Anterior cingulate cortex (tissue), 58 donors: ENCODE results near the gene DOK3.

Source experiments
- DNase-seq, 58 donors: peaks; one replicate each; lab custom pipeline; 2025; lab: John Stamatoyannopoulos, UW

The DOK3 gene

DNA sequence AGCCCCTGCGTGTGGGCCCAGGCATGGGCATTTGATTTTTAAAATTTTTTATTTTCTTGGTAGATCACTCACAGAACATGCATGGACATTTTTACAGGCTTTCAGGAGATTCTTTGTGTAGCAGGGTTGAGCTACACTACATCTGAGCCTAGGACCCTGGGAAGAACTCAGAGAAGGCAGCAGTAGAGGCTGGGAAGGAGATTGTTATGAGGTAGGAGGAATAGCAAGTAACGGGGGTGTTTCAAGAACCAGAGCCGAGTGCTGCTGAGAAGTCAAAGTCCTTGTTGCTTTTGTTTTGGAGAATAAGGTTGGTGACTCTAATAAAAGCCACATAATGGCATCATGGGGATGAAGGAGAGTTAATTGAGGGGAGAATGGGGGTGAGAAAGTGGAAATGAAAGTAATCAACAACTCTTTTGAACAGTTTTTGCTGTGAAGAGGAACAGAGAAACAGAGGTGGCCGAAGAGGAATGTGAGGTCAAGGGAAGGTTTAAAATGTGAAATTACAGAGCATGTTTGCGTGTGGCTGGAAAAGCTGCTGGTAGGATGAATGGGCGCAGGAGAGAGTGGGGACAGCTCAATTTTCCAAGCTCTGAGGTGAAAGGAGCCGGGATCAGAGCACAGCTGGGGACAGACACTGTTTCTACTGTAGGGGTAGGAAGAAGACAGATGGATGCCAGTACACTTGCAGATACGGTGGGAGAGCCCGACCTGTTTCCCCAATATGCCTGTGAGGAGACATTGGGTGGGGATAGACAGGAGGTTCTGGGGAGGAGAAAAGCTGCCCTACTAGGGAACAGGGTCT is 7.5 kb downstream of the DOK3 start:
- DNase-seq = no peak

DNA sequence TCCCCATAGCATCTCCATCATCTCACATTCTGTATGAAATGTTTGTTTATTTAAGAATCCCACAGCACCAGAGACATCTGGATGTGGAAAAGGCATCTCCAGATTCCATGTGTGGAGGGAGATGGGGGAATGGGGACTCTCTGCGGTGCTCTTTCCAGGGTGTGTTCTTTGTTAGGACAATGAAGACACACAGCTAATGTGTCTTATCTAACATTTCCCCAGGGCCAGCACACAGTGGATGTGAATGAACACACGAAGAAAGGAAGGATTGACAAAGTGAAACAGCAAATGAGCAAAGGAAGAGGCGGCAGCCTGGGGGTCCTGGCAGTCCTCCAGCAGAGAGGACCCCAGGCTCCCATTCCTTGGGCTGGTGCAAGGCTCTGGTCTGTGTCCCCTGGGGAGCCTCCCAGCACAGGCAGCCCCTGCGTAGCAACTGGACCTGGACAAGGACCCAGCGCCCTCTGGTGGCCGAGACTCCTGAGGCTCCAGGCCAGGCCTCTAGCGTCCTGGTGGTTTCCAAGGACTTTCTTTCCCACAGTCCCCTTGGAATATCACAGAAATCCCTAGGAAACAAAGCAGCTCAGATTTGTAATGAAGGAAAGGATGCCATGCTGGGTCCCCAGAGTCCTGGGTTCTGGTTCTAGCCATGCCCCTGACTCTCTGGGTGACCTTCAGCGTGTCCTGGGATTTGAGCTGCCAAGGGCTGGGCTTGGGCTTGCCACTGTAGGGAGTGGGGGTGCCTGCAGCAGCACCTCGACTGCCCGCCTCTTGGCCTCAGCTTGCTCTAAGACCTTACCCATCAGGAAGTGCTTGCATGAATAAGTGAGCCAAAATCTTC is 8.7 kb downstream of the DOK3 start:
- DNase-seq = peak in 57 of 58 donors; percentile 24 to 96 (median 79)

DNA sequence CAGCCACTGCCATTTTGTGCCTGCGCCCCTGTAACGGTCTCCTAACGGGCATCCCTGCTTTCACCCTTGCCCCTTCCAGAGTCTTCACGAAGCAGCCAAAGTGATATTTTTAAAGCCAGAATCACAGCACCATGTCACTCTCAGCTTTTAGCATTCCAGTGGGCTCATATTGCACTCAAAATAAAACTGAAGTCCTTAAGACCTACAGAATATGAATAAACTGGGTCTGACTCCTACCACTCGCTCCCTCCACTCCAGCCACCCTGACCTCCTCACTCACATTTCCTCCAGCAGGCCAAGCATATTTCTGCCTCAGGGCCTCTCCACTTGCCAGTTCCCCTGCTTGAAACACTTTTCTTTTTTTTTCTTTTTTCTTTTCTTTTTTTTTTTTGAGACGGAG is 9.8 kb downstream of the DOK3 start:
- DNase-seq = no peak

DNA sequence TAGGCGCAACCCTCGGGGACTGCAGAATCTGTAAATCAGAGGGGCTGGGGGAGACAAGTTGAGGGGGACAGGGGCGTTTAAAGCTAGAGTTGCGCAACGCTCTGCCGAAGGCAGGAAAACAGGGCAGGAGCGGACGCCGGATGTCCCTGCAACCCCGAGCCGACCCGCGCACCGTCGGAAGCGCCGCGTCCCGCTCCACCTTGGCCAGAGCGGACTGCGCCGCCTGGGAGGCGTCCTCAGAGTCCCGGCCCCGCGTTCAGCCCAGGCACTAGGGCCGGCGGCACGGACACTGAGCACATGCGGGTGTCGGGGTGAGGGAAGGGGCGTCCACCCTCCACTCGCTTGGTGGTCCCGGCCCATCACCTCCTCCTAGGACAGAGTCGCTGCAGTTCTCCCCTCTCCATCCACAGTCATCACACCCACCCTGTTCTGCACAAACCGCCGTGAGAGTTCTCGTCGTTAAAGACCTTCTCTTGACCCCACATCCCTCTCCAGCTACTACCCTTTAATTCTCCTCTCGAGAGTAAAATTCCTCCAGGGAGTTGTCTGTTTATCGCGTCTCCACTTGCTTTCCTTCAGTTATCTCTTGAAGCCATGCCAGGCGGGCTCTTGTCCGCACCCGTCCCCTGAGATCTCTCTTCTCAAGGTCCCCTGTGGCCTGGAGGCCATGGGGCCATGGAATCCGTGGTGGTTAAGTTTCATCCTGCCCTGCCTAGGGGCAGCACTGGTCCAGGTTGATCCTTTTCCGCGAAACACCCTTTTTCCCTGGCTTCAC is 11.4 kb downstream of the DOK3 start:
- no peak for DNase-seq

DNA sequence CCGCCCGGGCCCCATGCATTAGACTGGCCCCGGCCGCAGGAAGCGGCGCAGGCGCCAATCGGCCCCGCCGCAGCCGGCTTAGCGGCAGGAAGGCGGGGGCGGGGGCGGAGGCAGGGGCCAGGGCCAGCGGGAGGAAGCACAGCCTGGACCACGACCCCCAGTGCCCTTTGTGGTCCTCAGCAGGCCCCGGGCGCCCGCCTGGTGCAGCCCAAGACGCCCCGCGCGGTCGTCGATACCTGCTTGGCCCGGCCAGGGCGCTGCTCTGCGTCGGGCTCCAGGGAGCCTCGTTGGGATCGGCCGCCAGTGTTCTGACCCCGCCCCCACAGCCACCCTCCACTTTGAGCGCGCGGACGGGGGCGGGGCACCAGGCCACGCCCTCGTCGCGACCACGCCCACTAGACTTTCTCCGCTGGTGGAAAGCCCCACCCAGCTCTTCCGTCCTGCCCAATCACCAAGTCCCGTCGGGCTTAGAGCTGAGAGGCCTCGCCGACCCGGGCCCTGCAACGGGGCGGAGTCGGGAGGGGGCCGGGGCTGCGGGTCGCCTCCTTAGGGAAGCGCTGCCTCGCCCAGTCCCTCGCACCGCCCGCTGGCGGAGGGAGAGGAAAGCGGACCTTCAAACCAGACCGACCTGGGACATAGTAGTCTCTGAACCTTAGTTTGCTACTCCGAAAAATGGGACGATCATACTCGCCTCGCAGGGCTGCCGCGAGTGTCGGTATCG is 12.2 kb downstream of the DOK3 start, which contains the start of gene PDLIM7:
PDLIM7 (minus strand) TSS at position 313 of the 721 bp plus-strand sequence. CDS start 1,092 bp downstream, outside the sequence.
- peak in 57 of 58 donors; percentile 18 to 94 (median 81) for DNase-seq

DNA sequence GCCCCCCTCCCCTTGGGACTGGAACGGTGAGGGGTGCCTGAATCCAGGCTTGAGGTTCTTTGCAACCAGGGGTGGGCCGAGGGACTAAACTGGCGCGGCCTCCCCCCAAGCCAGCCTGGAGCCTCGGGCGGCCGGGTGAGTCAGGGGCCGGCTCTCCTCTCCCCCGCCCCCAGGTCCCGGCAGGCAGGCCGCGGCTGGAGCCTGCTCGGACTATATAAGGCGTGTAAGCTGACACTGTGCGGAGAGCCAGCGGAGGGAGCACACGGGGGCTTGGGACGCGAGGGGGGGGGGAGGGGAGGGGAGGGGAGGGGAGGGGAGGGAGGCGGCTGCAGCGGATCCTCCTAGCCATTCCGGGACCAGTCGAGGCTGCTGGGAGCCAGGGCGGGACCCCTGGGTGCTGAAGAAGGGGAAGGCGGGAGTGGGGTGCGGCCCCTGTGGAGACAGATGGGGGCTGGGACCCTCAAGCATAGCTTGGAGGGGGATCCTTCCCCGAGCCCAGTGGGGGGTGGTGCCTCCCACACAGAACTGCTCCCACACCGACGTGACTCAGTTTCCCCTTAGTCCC is 12.8 kb downstream of the DOK3 start:
- no peak for DNase-seq

DNA sequence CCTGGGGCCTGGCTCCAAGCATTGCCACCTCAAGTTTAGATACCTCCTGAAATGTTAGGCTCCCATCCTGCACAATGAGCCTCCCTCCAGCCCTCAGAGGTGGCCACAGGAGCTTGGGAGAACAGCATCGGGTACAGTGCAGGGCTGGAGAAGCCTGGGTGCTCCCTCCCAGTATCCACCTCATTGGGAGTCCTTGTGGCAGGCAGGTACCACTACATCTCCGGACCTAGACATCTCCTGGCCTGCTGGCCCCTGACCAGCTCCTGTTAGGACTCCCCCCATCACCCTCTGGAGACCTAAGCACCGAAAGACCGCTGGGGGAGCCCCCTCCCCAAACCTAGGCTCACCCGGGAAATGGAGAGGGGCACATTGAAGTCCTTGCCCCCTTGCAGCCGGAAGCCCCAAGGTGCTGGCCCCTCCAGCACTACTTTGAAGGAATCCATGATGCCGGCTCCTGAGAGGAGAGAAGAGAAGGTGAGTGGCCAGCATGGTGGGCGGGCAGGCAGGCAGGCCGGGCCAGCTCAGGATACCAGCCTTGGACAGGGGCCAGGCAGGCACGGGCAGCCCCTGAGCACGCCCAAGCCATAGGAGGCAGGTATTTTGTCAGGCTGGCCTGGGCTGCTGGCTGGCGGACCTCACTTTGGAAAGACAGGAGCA is 13.4 kb downstream of the DOK3 start:
- peak in 1 of 58 donors; percentile 25 for DNase-seq

DNA sequence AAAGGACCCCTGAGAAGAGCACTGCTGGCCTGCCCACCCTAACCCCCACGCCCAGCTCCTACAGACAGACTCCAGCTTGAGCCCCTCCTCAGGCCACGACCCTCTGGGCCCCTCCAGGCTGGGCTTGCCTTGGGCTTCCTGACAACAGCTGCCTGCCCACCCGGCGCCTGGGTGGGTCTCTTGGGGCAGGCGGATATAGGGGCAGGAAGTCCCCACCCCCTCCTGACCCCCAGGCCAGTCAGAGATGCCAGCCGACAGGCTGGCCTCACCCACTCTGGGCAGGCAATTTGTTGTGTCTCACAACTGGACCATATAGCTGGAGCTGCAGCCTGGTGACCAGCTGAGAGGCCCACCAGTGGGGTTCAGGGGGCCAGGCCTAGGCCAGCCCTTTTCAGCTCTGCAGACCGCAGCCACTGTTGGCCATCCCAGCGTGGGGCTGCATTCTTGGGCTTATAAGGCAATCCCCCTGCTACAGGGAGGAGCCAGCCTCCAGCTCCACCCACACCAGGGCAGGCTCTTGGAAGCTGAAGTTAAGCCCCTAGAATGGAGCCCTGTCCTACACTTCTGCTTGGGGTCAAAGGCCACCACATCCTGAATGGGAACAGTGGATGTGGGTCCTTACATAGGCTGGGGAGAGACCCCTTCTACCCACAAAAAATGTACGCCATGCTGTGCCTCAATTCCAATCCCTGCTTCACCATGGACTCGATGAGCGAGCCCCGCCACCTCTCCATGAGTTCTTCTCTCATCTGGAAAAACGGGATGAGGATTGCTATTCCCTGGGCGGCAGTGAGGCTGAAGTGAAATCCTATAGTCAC is 14.2 kb downstream of the DOK3 start:
- DNase-seq = no peak

DNA sequence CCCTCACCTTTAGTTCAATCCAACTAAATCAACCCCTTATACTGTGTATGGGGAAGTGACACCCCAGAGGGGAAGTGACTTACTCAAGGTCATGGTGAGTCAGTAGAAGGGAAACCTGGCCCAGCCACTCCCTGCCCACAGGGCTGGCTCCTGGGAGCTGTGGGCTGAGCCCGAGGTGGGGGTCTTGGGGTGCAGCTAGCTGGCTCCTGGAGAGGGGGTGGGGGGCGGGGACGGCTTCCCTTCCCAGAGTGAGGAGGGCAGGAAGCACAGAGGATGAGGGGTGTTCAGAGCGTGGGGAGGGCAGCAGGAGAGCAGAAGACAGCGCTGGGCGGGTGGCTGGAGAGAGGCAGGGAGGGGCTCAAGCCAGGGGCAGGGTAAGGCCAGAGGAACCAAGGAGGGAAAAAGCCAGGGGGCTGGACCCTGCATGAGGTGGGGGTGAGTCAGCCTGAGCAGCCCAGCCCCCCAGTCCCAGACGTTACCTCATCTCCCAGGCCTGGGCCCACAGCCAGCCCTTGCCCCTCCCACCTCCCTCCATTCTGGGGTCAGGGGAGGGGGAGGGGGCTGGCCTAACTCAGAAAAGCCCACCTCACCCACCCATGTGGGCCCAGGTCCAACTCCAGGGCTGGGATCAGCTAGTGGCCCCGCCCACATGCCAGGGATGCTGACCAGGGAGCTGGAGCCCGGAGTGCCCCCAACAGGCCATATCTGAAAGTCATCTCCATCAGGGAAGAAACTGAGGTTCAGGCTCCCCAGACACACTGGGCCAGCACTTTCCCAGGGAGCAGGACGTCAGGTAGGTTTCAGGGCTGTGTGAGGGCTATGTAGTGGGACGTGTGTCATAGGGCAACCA is 15.1 kb downstream of the DOK3 start:
- DNase-seq = peak in 4 of 58 donors; percentile 9 to 62 (median 28)

DNA sequence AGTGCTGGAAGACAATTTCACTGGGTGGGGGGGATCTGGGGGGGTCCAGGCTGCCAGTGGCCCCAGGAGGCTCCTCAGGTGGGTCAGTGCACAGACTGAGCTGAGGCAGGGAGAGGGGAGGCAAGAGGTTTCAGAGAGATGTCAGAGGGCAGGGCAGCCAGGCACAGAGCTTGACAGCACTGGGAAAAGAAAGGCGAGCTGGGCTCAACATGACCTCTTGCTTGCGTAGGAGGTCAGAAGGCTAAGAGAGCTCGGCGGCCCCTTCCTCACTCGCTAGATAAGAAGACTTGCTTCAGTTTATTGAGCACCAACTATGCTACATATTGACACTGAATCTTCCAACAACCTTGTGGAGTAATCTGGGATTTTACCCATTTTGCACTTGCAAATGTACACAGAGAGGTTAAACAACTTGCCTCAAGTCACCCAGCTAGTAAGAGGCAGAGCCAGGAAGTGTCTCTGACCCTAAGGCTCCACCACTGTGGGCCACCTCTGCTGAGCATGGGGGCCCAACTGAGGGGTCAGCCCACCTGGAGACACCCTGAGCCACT is 15.8 kb downstream of the DOK3 start:
- no peak for DNase-seq

DNA sequence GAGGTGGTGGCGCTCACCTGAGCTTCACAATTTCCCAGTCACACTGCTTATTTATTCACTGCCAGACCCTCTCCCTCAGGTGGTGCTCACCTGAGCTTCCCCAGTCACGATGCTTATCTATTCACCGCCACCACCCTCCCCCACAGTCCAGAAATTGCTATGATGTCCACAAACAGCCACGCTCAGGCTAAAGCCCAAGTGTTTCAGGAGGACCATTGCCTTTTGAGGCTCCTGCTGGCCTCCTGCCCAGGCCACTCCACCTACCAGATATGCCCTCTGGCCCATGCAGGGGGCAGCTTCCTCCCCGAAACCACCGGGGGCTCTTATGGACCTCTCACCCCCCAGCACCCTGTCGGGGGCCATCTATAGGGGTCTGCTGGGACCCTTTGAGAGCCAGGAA is 16.8 kb downstream of the DOK3 start:
- DNase-seq = no peak

DNA sequence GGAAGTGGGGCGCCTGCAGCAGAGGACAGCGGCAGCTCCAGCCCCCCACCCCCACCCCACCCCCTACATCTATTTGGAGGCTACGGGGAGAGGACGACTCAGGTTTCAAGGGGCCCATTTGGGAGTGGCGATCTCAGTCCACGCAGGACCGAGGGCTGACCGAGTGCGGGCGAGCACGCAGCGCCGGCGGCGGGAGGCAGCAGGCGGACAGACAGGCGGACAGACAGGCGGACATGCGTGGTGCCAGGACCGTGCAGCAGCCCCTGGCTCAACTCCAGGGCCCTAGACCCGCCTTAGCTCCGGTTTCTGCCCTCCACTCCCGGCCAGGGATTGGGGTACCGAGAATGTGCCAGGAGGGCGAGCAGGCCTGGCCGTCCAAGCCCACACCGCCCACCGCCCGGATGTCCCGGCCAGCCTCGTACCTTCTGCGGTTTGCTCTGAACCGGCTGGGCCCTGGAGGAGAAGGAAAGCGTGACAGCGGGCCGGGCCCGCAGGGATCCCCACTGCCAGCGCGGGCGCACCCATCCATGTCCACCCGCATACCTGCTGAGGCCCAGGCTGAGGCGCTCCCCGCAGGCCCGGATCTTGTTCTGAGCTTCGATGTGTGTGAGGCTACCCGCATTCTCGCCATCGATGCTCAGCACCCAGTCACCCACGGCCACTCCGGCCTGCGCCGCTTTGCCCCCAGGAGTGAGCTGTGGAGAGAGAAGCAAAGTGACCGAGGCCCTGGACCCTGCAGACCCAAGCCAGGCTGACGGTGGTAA is 17.5 kb downstream of the DOK3 start:
- no peak for DNase-seq

DNA sequence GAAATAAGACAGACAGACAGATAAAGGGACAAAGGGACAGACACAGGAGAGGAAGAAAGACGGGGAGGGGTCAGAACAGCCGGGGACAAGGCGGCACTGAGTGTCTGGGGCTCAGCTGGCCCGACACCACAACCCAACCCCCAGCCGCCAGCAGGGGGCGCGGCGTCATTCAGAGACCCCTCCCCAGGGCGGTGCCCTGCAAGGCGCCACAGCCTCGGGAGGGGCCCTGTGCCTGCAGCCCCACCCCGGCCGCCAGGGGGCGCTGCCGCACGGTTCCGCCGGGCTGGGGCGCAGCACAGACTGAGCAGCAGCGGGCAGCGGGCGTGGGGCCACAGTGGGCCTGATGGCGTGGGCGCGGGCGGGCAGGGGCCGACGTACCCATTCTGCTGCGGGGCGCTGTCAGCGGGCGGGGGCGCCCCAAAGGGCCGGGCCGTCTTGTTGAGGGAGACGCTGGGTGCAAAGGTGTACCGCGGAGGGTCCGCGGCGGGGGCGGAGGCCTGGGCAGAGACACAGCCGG is 18.1 kb downstream of the DOK3 start:
- DNase-seq = no peak

DNA sequence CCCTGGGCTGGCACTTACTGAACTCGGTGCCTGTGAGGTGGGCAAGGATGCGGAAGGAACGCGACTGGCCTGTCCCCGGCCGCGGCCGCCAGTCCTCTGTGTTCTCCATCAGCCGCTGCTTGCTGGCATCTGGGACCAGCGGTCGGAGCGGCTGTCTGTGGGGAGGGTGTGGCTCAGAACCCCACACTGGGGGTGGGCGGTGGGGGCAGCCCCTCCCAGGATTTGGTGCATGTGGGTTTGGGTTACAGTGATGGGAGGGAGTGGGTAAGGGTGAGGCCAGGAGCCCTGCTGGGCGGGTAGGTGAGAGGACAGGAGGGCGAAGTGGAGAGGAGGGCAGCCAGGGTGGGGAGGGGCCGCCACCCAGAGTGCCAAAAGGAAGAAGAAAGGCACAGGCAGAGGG is 18.6 kb downstream of the DOK3 start:
- no peak for DNase-seq

DNA sequence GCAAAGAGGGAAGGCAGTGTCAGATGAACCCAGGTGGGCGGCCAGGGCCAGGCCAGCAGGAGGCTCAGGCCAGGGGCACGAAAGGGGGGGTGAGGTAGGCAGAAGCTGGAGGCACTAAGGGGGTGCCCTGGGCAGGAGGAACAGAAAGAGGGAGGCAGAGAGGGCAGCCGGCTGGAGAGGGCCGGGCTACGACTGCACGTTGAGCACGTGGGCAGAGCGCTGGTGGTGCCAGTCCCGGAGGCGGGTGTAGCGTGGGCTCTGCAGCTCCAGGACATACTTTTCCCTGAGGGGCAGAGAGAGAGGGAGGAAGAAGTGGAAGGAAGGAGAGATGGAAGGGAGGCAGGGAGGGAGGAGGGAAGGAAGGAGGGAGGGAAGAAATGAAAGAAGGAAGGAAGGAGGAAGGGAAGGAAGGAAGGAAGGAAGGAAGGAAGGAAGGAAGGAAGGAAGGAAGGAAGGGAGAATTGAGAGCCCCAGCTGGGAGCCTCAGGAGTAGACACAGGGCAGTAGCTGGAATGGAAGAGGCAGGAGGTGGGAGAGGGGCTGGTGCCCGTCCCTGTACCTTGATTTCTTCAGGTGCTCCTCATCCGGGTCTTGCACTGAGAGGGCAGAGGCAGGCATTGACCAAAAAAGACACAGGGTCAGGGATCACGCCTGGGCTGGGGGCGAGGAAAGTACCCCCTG is 19.2 kb downstream of the DOK3 start:
- peak in 14 of 58 donors; percentile 10 to 58 (median 25) for DNase-seq
